Left colon (tissue), 2 donors: Measurements from ENCODE around the gene SULT1A2. TPM values are rescaled to one million over a fixed set of nuclear protein-coding genes. Genes with fewer than 3 reads are reported as not detected.
"Not testable (repeated sequence)": the region's sequence is repeated elsewhere in the genome, so short reads cannot be mapped to it uniquely, and the experiment has no call there.

ENCODE experiments used
- ATAC-seq: fragments of 200-7000 bp; cut with Tn5 transposase; one replicate; pipeline ENCODE4 v1.9.1; 2020; ENCODE audit warnings: mild to moderate bottlenecking, moderate library complexity
- DNase-seq, 2 donors: peaks; one replicate each; pipeline ENCODE4 v3.0.0-alpha.2; 2020
- intact Hi-C, 2 donors: fragments of 100-400 bp; cut with DNase I in 1 of 2; cut with micrococcal nuclease in 1 of 2; formaldehyde crosslinking; loops; one replicate each; pipeline versions ENCODE4 v1.11.2 to v1.14.0; 2022; cut with DNase I, micrococcal nuclease
- total RNA-seq, 2 donors: library from RNA; stranded (reverse); fragmentation: NEBNext Ultra II Directional; extraction: Animal tissue kit (Norgen Biotek cat#: 25700); gene quantifications; one replicate each; pipeline ENCODE4 v1.2.1, GENCODE V29; 2021
- donor health status: DM: no; HTN: no; CAD: no.
- donor health status: DM: yes; HTN: yes; CAD: no.

The SULT1A2 gene
- total RNA-seq, 2 donors from 2014 or later, result 26.9 to 30.6 TPM

DNA sequence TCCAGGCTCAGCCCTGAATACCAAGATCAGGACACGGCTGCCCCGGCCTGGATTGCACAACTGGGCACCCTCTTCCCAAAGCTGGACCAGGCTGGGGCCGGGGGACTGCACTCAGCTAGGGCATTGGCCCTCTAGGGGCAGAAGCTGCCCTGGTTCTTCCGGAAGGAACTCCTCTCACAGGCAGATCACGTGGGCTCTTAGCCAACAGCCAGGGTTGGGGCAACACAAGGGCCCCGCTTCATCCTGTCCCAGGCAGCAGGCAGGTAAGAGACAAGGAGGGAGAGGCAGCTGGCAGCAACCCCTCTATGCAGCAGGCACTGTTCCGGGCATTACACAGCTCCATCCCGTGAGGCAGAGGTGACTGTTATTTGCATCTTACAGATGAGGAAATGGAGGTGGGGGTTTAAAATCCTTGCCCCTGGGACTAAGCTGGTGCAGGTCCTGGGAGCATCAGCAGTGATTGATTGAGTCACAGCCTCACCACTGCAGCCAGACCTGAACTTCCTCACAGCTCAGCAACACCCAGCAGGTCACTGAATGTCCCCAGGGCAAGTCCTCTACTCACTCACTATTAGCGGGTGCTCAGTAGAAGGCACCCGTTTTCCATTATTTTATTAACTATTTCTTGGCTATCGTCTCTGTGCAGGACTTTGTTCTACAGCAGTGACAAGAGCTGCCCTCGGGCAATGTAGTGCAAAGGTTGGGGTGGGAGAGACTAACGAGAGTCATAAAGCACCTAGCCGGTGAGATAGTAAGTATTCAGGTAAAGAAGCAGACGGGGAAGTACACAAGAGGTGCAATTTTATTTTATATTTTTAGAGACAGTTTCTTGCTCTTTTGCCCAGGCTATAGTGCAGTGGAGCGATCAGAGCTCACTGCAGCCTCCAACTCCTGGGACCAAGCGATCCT lies 2.8 kb upstream of the SULT1A2 start:
- intact Hi-C loops, DNase-seq: not testable (repeated sequence)
- peak; percentile 63 for ATAC-seq

DNA sequence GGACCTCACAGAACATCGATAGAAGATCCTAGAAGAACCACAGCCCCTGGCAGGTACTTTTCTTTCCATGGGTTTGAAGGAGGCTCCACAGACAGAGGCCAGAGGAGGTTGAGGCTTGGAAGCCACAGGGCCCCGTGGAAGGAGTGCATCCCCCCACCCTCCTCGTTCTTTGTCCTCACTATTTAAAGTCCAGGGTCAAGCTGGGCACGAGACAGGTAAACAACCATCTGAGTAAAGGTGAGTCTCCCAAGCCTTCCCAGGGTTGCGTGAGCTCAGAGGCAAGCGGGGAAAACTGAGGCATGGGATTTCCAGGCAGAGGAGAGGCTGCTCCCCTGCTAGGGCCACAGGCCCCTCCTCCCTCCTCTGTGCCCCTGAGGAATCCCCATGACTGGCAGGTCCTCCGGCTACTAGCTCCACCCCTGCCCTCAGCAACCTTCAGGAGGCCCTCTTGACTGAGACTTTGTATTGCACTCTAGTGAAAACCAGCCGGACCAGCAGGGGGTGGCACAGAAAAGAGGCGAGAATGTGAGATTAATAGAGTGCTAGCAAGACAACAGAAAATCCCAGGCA lies 927 bp upstream of the SULT1A2 start:
- intact Hi-C loops, result no loop called here

DNA sequence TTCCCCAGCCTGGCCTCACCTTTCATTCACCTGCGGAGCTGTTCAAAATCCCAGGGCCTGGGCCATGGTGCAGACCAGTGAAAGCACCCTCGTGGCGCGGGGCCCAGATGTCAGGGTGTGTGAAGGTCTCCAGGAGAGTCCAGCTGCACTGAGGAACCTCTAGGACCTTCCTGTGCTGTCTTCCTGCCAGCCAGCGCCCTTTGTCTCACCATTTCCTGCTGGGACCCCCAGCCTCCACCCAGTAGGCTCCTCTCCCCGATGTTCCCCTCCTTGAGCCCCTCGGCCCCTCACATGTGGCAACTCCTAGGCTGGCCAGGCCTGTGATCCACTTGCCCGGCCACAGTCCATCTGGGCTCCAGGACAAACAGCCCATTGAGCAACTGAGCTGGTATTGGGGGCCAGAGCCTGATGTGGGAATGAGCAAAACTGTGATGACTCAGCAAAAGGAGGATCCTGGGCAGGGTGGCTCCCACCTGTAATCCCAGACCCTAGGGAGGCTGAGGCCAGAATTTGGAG lies 677 bp downstream of the SULT1A2 start:
- ATAC-seq (no peak), DNase-seq (no peak)
- intact Hi-C loops, result no loop called here

More for the DNA sequence above, 927 bp upstream of the SULT1A2 start:
- DNase-seq (no peak), ATAC-seq (no peak)

DNA sequence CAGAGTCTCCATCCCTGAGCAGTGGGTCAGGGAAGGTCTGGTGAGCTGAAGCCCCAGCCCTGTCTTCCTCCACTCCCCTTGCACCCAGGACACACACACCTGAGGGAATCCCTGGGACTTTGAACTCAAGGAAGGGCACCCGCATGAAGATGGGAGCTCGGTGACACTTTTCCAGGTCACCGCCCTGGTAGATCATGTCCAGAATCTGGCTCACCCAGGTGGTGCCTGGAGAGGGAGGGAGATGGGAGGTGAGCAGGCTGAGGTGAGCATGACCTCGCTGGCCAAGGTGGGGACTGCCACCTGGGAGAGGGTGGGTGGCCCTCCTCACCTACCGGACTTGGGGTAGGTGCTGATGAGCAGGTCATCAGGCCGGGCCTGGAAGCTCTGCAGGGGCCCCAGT lies 1.4 kb downstream of the SULT1A2 start:
- peak; percentile 6 for ATAC-seq
- intact Hi-C loops, DNase-seq: not testable (repeated sequence)

DNA sequence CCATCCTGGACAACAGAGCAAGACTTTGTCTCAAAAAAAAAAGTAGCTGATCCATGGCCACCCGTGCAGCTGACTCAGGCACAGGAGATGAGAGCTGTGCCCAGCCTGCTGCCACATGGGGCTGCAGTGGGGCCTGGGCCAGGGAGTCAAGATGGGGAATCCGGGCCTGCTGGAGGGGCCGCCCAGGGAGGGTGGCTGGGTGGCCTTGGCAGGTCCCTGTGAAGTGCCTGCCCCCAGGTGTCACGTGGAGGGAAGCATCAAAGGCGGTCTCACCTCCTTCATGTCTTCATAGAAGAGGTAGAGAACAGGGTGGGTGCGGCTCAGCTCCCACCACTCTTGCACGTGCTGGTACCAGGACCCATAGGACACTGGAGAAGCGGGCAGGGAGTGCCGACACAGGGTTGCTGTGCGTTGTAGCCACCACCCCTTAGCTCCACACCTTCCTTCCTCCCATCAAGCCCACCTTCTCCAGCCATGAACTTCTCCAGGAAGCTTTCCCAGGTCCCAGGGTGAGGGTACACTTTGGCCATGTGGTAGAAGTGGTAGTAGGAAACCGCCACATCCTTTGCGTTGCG lies 3.8 kb downstream of the SULT1A2 start:
- ATAC-seq, result no peak
- intact Hi-C loops, result no loop called here
- DNase-seq, result peak in 1 of 2 donors; percentile 14

DNA sequence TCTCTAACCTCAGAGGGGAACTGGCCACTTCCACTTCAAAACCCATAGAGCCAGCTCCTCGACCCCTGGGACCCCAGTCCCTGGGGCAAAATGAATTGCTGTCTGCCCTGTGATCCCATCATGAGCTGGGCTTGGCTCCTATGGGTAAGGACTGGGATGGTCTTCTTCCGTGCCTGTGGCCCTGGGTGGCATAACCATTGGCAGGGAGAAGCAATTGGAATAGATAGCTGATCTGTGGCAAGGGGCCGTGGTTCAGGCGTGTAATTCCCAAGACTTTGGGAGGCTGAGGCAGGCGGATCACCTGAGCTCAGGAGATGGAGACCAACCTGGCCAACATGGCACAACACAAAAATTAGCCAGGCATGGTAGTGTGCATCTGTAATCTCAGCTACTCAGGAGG lies 4.3 kb downstream of the SULT1A2 start:
- intact Hi-C loops, result no loop called here
- ATAC-seq (no peak), DNase-seq (no peak)

DNA sequence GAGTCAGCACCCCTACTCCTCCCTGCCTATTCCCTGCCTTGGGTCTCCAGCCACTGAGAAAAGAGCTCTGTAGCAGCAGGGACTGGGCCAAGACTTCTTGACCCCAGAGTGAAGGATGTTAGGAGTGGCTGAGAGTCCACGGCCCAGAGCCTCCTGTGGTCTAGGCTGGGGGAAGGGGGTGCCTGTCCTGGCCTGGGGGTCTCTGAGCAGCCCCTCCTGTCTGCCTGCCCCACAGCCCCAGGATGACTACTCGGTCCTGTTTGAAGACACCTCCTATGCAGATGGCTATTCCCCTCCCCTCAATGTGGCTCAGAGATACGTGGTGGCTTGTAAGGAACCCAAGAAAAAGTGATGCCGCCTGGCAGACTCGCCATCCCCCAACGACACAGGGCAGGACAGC lies 5.5 kb downstream of the SULT1A2 start:
- no peak for ATAC-seq
- DNase-seq, result no peak
- intact Hi-C loops, result no loop called here

DNA sequence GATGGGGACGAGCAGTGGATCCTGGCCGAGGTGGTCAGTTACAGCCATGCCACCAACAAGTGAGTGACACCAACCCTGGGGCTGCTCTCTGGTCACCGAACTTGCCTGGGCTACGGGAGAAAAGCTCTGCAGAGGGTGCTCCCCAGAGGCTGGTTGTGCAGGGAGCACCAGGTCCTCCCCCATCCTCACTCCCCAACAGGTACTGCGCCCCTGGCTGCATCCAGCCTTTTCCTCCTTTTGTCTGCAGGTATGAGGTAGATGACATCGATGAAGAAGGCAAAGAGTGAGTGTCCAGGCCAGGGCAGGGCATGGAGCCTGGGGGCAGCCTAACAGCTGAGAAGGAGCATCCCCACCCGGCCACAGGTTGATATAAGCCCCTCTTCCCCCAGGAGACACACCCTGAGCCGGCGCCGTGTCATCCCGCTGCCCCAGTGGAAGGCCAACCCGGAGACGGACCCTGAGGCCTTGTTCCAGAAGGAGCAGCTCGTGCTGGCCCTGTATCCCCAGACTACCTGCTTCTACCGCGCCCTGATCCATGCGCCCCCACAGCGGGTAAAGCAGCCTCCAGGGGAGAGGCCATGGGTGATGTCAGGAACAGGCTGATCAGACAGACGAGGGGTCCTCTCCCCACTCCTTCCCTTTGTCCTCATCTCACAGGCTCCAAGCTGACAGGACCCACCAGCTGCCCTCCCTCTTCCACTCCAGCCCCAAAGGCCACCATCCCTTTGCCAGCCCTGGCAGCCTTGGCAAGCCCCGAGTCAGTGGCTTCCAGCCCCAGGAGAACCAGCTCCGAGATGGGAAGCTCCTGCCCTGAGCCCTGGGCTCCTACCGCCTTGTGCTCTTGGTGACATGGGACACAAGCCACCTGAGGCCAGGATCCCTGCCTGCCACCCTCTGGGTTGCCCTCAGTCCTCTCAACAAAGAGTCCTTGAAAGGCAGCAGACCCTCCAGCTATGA lies 6.2 kb downstream of the SULT1A2 start:
- DNase-seq (no peak), ATAC-seq (no peak)
- intact Hi-C loops, result no loop called here

DNA sequence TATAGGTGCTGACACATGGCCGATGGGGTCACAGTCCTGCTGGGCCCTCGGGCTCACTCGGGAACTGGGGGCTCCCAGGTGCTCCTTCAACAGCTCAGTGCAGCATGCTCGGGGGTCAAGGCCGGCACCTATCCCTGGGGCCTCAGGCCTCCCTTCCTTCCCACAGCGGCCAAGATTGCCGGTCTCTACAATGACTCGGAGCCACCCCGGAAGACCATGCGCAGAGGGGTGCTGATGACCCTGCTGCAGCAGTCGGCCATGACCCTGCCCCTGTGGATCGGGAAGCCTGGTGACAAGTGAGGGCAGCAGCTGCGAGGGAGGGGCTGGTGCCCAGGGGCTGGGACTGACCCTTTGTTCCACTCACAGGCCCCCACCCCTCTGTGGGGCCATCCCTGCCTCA lies 6.9 kb downstream of the SULT1A2 start:
- intact Hi-C loops, result no loop called here
- DNase-seq (no peak), ATAC-seq (no peak)

DNA sequence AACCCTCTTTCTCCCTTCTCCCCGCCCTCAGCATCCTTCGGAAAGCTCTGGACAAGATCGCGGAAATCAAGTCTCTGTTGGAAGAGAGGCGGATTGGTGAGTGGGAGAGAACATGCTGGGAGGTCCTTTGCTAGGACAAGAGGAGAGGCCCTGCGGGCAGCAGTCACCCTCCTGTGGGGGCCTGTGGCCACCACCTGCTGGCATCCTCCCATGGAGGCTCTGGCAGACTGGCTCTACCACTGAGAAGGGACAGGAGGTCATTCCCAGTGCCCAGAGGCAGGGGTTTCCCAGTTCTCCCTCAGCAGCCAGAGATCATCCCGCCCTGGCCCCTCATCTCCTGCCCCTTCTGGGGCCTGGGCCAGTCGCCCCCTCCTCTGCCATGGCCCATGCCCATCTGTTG lies 7.8 kb downstream of the SULT1A2 start:
- intact Hi-C loops, result no loop called here
- no peak for DNase-seq
- no peak for ATAC-seq

DNA sequence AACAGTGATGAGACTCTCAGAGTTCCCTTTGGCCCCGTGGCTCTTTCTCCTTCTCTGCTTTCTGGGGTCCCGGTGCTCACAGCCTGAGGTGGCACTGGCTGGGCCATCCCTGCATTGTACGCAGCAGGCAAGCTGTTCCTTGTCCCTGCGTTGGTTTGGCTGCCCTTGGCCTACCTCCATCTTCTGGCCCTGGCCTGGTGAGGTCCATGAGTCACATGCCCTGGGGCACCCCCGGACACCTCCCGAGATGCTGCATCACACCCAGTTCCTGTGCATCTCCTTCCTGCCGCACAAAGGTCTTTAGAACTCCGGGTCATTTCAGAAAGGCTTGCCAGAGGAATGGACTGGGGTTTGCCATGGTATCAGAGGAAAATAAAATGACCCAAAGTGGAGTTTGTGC lies 9.5 kb downstream of the SULT1A2 start:
- no peak for ATAC-seq
- no peak for DNase-seq
- intact Hi-C loops, result no loop called here

DNA sequence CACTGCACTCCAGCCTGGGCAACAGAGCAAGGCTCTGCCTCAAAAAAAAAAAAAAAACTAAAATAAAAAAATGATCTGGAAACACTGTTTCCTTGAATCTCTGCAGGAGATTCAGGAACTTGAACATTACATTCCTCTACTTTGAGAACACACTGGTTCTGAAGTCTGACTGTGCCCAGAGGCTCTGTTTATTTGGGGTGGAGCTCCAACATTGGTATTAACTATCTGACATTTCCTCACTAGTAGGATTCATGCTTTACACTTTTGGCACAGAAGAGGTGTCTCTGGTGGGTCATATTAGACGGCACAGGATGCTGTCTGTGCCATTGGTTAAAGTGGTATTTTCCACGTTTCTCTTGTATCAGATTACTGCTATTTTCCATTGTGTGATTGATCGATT lies 10.4 kb downstream of the SULT1A2 start:
- DNase-seq (no peak), ATAC-seq (no peak)
- intact Hi-C loops, result no loop called here

DNA sequence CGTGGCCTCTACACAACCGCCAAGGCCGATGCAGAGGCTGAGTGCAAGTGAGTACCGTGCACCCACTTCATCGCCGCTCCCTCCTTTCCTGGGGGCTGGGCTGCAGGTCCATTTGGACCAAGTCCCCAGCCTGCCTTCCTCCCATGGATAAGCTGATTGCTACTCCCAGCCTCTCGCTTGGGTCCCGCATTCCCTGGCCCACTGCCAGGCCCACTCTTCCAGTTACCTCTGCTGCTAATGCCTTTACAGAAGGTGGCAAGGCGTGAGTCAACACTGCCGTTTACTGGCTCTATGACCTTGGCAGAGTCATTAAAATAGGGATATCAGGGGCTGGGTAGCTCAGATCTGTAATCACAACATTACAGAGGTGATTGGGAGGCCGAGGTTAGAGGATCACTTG lies 11.2 kb downstream of the SULT1A2 start:
- ATAC-seq (peak; percentile 90), DNase-seq (peak; percentile 69 to 74)
- intact Hi-C loops, result no loop called here

DNA sequence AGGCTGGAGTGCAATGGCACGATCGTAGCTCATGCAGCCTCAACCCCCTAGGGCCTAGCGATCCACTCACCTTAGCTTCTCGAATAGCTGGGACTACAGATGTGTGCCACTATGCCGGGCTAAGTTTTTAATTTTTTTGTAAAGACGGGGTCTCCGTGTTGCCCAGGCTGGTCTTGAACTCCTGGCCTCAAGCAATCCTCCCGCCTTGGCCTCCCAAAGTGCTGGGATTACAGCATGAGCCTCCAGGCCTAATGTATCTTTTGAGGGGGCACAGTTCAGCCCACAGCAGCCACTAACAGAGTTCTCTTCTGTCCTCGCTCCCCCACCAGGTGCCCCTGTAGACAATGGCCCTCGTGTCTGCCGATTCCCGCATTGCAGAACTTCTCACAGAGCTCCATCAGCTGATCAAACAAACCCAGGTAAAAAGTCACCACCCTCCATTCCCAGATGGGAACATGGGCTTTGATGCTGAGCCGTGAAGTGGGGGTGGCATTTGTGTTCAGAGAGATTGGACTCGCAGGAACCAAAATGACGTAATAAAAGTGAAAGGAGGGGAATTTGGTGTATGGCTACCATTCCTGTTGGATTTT lies 16.0 kb downstream of the SULT1A2 start:
- DNase-seq (no peak), ATAC-seq (no peak)
- intact Hi-C loops, result no loop called here

DNA sequence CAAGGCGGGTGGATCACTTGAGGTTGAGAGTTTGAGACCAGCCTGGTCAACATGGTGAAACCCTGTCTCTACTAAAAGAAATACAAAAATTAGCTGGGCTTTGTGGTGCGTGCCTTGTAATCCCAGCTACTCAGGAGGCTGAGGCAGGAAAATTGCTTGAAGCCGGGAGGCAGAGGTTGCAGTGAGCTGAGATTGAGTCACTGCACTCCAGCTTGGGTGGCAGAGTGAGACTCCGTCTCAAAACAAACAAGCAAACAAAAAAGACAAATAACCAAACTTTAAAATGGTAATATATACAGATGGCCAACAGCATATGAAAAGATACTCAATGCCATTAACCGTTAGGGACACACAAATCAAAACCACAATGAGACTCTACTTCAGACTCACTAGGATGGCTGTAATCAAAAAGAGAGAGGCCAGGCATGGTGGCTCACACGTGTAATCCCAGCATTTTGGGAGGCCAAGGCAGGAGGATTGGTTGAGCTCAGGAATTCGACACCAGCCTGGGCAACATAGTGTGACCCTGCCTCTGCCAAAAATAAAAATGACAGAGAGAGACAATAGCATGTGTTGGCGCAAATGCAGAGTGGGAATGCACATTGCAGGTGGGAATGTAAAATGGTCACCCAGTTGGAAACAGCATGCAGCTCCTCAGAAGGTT lies 21.3 kb downstream of the SULT1A2 start:
- intact Hi-C loops, result no loop called here
- no peak for ATAC-seq
- no peak for DNase-seq

DNA sequence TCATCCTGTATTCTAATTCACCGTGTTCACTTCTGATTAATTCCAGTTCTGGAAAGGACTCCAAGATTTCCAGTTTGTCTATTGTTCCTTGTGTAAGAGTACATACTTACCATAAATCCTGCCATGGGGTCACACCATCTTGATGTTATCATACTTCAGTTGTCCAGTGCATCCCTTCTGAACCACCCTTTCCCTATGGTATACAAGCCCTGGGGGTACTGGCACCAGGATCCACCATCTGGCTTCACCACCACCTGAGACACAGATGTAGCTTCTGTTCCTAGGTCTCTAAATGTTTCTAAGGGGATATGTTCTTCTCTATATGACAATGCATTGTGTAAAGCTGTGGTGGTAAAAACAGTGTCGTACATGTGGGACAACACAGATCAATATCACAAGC lies 21.9 kb downstream of the SULT1A2 start:
- no peak for DNase-seq
- intact Hi-C loops, result no loop called here
- no peak for ATAC-seq

DNA sequence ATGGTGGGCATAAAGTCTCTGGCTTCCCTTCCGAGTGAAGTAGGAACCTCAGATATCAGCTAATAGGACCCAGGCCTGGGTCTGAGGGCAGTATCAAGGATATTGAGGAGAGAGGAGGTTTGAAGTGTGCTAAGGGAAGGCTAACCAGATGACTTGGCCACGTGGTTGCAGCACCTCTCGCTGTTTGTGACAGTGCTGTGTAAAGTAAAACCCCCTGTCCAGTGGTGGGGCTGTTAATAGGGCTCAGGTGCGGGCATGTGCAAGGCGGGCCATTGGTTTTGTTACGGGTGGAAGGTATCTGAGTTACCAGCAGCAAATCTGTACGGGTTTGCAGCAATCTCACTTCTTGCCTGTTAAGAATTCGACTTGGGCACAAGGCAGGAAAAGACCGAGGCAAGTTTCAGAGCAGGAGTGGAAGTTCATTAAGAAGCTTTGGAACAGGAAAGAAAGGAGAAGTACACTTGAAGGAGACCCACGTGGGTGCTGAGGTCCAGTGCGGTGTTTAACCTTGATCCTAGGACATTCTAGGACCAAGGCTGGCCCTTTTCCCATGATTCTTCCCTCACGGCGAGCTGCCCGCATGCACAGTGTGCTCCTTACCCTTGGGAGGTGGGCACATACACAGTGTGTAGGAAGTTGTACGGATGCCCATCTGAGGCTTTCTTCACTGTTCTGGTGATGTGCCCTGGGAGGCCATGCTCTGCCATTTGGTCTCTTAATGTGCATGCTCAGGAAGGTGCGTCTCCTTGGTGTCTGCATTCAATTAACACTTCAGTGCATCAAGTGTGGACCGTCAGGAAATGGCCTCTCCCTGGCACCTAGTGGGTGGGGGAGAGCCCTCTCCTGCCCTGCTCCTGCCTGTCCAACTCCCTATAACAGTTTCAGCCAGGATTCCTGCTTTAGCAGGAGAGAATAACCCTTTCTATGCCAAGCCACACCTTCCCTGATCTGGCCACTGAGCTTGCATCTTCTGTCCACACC lies 22.8 kb downstream of the SULT1A2 start:
- intact Hi-C loops, result no loop called here

More for the DNA sequence above, 22.8 kb downstream of the SULT1A2 start:
- DNase-seq (no peak), ATAC-seq (no peak)
